HepG2 (cell line): ENCODE data around the gene THRB. TPM values are rescaled to one million over a fixed set of nuclear protein-coding genes. Genes with fewer than 3 reads are reported as not detected.

ENCODE experiments used
- ATAC-seq: fragments of 200-7000 bp; cut with Tn5 transposase; 3 replicates; pipeline ENCODE4 v1.9.1; 2020; ENCODE audit warnings: mild to moderate bottlenecking, moderate library complexity
- BruUV-seq: library from RNA; stranded (reverse); fragments of 400-500 nt; replicated peaks from 2 replicates; lab custom pipeline; 2021; lab: Mats Ljungman, UMichigan
- CTCF ChIA-PET: fragments of 300-600 bp; formaldehyde crosslinking; extraction: SDS; loops from one replicate; lab custom pipeline; 2021; ENCODE audit warnings: low total read pairs, inconsistent platforms, low intra/inter-chr PET ratio; lab: Yijun Ruan, JAX
- POLR2A ChIA-PET: fragments of 350-600 bp; sonication (Branson Sonifier 250); formaldehyde crosslinking; loops from one replicate; lab custom pipeline; 2020; ENCODE audit warnings: antibody characterized with exemption, inconsistent platforms; lab: Yijun Ruan, JAX
- DNase-seq: peaks from one replicate; pipeline ENCODE4 v3.0.0-alpha.2; 2015; ENCODE audit warnings: low spot score
- FAIRE-seq: peaks from 3 replicates; lab custom pipeline; 2011; peaks lifted over from hg19 to GRCh38; lab: Jason Lieb, UNC
- H2AFZ ChIP-seq: one replicate; pipeline ENCODE4 v1.6.1; 2011; ENCODE audit warnings: low read length, inconsistent platforms
- H3K27ac ChIP-seq: fragments of 300-600 bp; 3 replicates; pipeline ENCODE4 v1.8.0; 2011; ENCODE audit warnings: mixed run types, mild to moderate bottlenecking, mixed read lengths, low read length, inconsistent platforms; ENCODE audit not compliant: insufficient read depth; ENCODE audit errors: extremely low read length
- H3K27me3 ChIP-seq, 2 experiments: fragments of 200-600 bp in 1 of 2; 2 replicates in 1 of 2; 3 replicates in 1 of 2; pipeline versions ENCODE4 v1.6.0 to v1.8.0; 2011; ENCODE audit warnings: low read length in 2 of 2, mild to moderate bottlenecking in 2 of 2, moderate library complexity in 2 of 2, inconsistent platforms in 1 of 2; ENCODE audit not compliant: insufficient read depth in 2 of 2, control insufficient read depth in 1 of 2
- H3K36me3 ChIP-seq, 2 experiments: fragments of 200-600 bp in 1 of 2; replicated peaks in 1 of 2; 2 replicates in 1 of 2; 3 replicates in 1 of 2; pipeline versions ENCODE4 v1.5.1 to v1.8.0; 2011; ENCODE audit warnings: low read length in 2 of 2, inconsistent platforms in 1 of 2; ENCODE audit not compliant: insufficient read depth in 2 of 2, control insufficient read depth in 1 of 2
- H3K4me1 ChIP-seq: 2 replicates; pipeline ENCODE4 v1.5.1; 2012; ENCODE audit warnings: low read length, inconsistent platforms; ENCODE audit not compliant: insufficient read depth
- H3K4me2 ChIP-seq: 2 replicates; pipeline ENCODE4 v1.6.0; 2011; ENCODE audit warnings: low read depth, low read length, inconsistent platforms
- H3K4me3 ChIP-seq, 3 experiments: fragments of 200-600 bp in 1 of 3; sonication (generic), shearing (Covaris generic) in 1 of 3; replicated peaks in 1 of 3; 2 replicates each; pipeline ENCODE4 v1.5.1; 2011 to 2016; ENCODE audit warnings: low read length in 3 of 3, inconsistent platforms in 2 of 3, low read depth in 2 of 3, mild to moderate bottlenecking in 2 of 3, control low read depth in 1 of 3, mixed read lengths in 1 of 3; ENCODE audit not compliant: insufficient read depth in 1 of 3
- H3K79me2 ChIP-seq: one replicate; pipeline ENCODE4 v1.6.1; 2011; ENCODE audit warnings: low read length, inconsistent platforms; ENCODE audit not compliant: insufficient read depth
- H3K9ac ChIP-seq: 2 replicates; pipeline ENCODE4 v1.6.0; 2011; ENCODE audit warnings: mild to moderate bottlenecking, low read depth, low read length, inconsistent platforms; ENCODE audit not compliant: insufficient read depth
- H3K9me3 ChIP-seq: 2 replicates; pipeline ENCODE4 v1.5.1; 2012; ENCODE audit warnings: mild to moderate bottlenecking, low read length
- H4K20me1 ChIP-seq: 2 replicates; pipeline ENCODE4 v1.6.0; 2011; ENCODE audit warnings: inconsistent platforms, mild to moderate bottlenecking, low read length, moderate library complexity; ENCODE audit not compliant: insufficient read depth
- ATF7-NPFF ChIP-seq: sonication (generic); formaldehyde crosslinking; IDR thresholded peaks from 2 replicates; pipeline ENCODE4 v1.8.1; 2023; ENCODE audit warnings: mild to moderate bottlenecking, low read depth, missing genetic modification reagents, moderate library complexity
- BRF2 ChIP-seq: sonication (generic); formaldehyde crosslinking; IDR thresholded peaks from 2 replicates; pipeline ENCODE4 v1.8.1; 2022; ENCODE audit warnings: mild to moderate bottlenecking, missing genetic modification reagents
- CTCF ChIP-seq: sonication (generic); formaldehyde crosslinking; IDR thresholded peaks from 2 replicates; pipeline ENCODE4 v1.5.0; 2020; ENCODE audit warnings: mild to moderate bottlenecking, missing genetic modification reagents, moderate library complexity
- EHMT2 ChIP-seq: fragments of 200-600 bp; sonication (generic); IDR thresholded peaks from 2 replicates; pipeline ENCODE4 v1.7.0; 2017; ENCODE audit warnings: antibody characterized with exemption, low read depth, low read length, borderline replicate concordance
- HNF1B ChIP-seq: sonication (generic); formaldehyde crosslinking; IDR thresholded peaks from 2 replicates; pipeline ENCODE4 v1.5.1; 2020; ENCODE audit warnings: mild to moderate bottlenecking, moderate library complexity, missing genetic modification reagents
- JUN ChIP-seq: sonication (generic); formaldehyde crosslinking; IDR thresholded peaks from 2 replicates; pipeline ENCODE4 v1.4.0; 2020; ENCODE audit warnings: mild to moderate bottlenecking, missing genetic modification reagents
- KDM1A ChIP-seq: IDR thresholded peaks from 2 replicates; pipeline ENCODE4 v1.6.1; 2016; ENCODE audit warnings: missing compliant biosample characterization
- LCORL ChIP-seq, 2 experiments: fragments of 450-650 bp in 1 of 2; sonication (generic) in 1 of 2; formaldehyde crosslinking in 1 of 2; IDR thresholded peaks; 2 replicates each; pipeline versions ENCODE4 v1.5.0 to v1.6.1; 2017 to 2020; ENCODE audit warnings: antibody characterized with exemption in 1 of 2, missing genetic modification reagents in 1 of 2
- MBNL3 ChIP-seq: fragments of 250-450 bp; sonication (Bioruptor Pico); conservative IDR thresholded peaks from 2 replicates; pipeline ENCODE4 v1.8.0; 2022; ENCODE audit warnings: mild to moderate bottlenecking, inconsistent platforms
- PBX3 ChIP-seq: sonication (generic); formaldehyde crosslinking; IDR thresholded peaks from 2 replicates; pipeline ENCODE4 v1.8.1; 2023; ENCODE audit warnings: missing genetic modification reagents, inconsistent platforms, borderline replicate concordance
- THAP7 ChIP-seq: sonication (generic); formaldehyde crosslinking; IDR thresholded peaks from 2 replicates; pipeline ENCODE4 v1.8.1; 2023; ENCODE audit warnings: mild to moderate bottlenecking, missing genetic modification reagents
- TOPORS ChIP-seq: sonication (generic); formaldehyde crosslinking; IDR thresholded peaks from 2 replicates; pipeline ENCODE4 v1.8.0; 2023; ENCODE audit warnings: mild to moderate bottlenecking, missing genetic modification reagents
- YEATS2 ChIP-seq: sonication (generic); formaldehyde crosslinking; IDR thresholded peaks from 2 replicates; pipeline ENCODE4 v1.4.0; 2020; ENCODE audit warnings: missing genetic modification reagents, borderline replicate concordance
- ZNF672 ChIP-seq: sonication (generic); formaldehyde crosslinking; IDR thresholded peaks from 2 replicates; pipeline ENCODE4 v1.8.1; 2022; ENCODE audit warnings: missing genetic modification reagents
- WGBS: methylation state at CpG from one replicate; pipeline ENCODE4 v1.1.6; 2017; ENCODE audit warnings: low lambda C conversion rate; 5-methylcytosine and 5-hydroxymethylcytosine counted together
- in situ Hi-C: cut with HindIII; loops from 2 replicates; pipeline ENCODE4 v1.10.0; 2017; ENCODE audit warnings: low pct_unique_long_range_greater_than_20kb; ENCODE audit not compliant: extremely low pct_ligation_motif_present
- intact Hi-C: fragments of 100-400 bp; cut with micrococcal nuclease; formaldehyde crosslinking; loops from one replicate; pipeline ENCODE4 v1.10.0; 2022; ENCODE audit not compliant: unreplicated experiment
- polyA plus RNA-seq, 8 experiments: library from polyadenylated mRNA; depleted of rRNA in 3 of 8; stranded (reverse) in 7 of 8; unstranded in 1 of 8; fragments of >200 nt; fragmentation: Illumina TruSeq in 4 of 8; extraction: Trizol in 4 of 8; gene quantifications; 2 replicates each; pipeline versions ENCODE4 v1.2.1 to v1.2.3, GENCODE V29; 2011 to 2016; ENCODE audit warnings: low read depth in 4 of 8, missing spikeins in 1 of 8, mixed read lengths in 1 of 8; ENCODE audit not compliant: insufficient read depth in 1 of 8
- total RNA-seq, 5 experiments: library from RNA; depleted of rRNA; stranded (reverse); fragments of >200 nt; fragmentation: Illumina TruSeq; extraction: Trizol; gene quantifications; 2 replicates each; pipeline ENCODE4 v1.2.3, GENCODE V29; 2016; ENCODE audit warnings: low read depth in 1 of 5
- TF ChIP-seq, protein P1 (sequence below): IDR thresholded peaks from 2 replicates; pipeline ENCODE4 v1.6.1; 2016; ENCODE audit warnings: missing genetic modification reagents, missing compliant biosample characterization

Gene THRB
- total and polyA plus RNA-seq, 2 of the 13 experiments (the other 11 are each of a cell fraction or from before 2014, with no cell fraction given): 4.7 to 22.7 TPM

GRCh38 chr3:24154781-24155180 lies 339.9 kb downstream of the THRB start:
- no peak overlapping the region for H3K4me2 ChIP-seq
- no peaks in the 10 kb centered on the region for H3K4me1 ChIP-seq
- H4K20me1 ChIP-seq: no peaks in the 10 kb centered on the region
- ChIA-PET POLR2A (no interaction called here), CTCF (no interaction called here)
- H3K4me3 ChIP-seq: no peak overlapping the region
- DNase-seq: no peak
- in situ Hi-C loops: no loop called here
- 38% methylated on average over 1 of the region's 1 CpG for WGBS
- no TSS peak for BruUV-seq
- TF ChIP-seq, protein P1, sequence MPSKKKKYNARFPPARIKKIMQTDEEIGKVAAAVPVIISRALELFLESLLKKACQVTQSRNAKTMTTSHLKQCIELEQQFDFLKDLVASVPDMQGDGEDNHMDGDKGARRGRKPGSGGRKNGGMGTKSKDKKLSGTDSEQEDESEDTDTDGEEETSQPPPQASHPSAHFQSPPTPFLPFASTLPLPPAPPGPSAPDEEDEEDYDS (CRISPR knock-in tag): no peak
- no peak for TF ChIP-seq JUN
- TF ChIP-seq TOPORS (CRISPR knock-in tag): no peak
- no peak for TF ChIP-seq ATF7-NPFF (CRISPR knock-in tag)
- no peak for TF ChIP-seq LCORL (IDR thresholded peaks at IDR 0.05)
- no peak for TF ChIP-seq LCORL (CRISPR knock-in tag; IDR thresholded peaks at IDR 0.05)
- TF ChIP-seq PBX3: no peak
- no peak for TF ChIP-seq ZNF672 (CRISPR knock-in tag)
- TF ChIP-seq BRF2 (CRISPR knock-in tag): no peak
- no peak for TF ChIP-seq HNF1B (CRISPR knock-in tag)
- TF ChIP-seq MBNL3: no peak
- no peak for TF ChIP-seq THAP7
- TF ChIP-seq KDM1A: no peak
- TF ChIP-seq CTCF (CRISPR knock-in tag): no peak
- no peak for TF ChIP-seq EHMT2
- TF ChIP-seq YEATS2 (CRISPR knock-in tag): no peak
- H3K27me3 ChIP-seq: no peaks in the 10 kb centered on the region
- no peak overlapping the region for H3K9ac ChIP-seq
- intact Hi-C loops: no loop called here
- no peaks in the 10 kb centered on the region for H3K9me3 ChIP-seq
- ATAC-seq: no peak
- H3K79me2 ChIP-seq: no peaks in the 10 kb centered on the region
- H3K36me3 ChIP-seq: no peaks in the 10 kb centered on the region; a peak in 1 of 5 replicates
- H2AFZ ChIP-seq: no peak overlapping the region
- no peak overlapping the region for H3K27ac ChIP-seq
- no peak for FAIRE-seq
